Thoracic aorta (tissue), 2 donors: ENCODE results near the gene FGG. TPM values are rescaled to one million over a fixed set of nuclear protein-coding genes. Genes with fewer than 3 reads are reported as not detected.
"Not testable (repeated sequence)": the region's sequence is repeated elsewhere in the genome, so short reads cannot be mapped to it uniquely, and the experiment has no call there.

Source experiments
- ATAC-seq: fragments of 150-250 bp; one replicate; pipeline ENCODE4 v1.8.0; 2017; ENCODE audit warnings: low read depth; ENCODE audit not compliant: insufficient number of reproducible peaks, low FRiP score
- DNase-seq: peaks from one replicate; pipeline ENCODE4 v3.0.0-alpha.2; 2020; ENCODE audit warnings: low spot score
- H3K27ac ChIP-seq, 2 donors: fragments of 200-600 bp; sonication (generic); 1 replicate in 1 of 2; 2 replicates in 1 of 2; pipeline ENCODE4 v1.5.1; 2016; ENCODE audit warnings: mild to moderate bottlenecking in 2 of 2, moderate library complexity in 2 of 2
- H3K27me3 ChIP-seq: fragments of 200-600 bp; sonication (generic); replicated peaks from 2 replicates; pipeline ENCODE4 v1.6.0; 2016; ENCODE audit warnings: mild to moderate bottlenecking; ENCODE audit not compliant: insufficient read depth
- H3K36me3 ChIP-seq: fragments of 200-600 bp; sonication (generic); one replicate; pipeline ENCODE4 v1.5.1; 2016
- H3K4me1 ChIP-seq, 2 donors: fragments of 200-600 bp; sonication (generic); 1 replicate in 1 of 2; 2 replicates in 1 of 2; pipeline versions ENCODE4 v1.5.1 to v1.6.0; 2016; ENCODE audit warnings: low read depth in 2 of 2, mild to moderate bottlenecking in 1 of 2; ENCODE audit not compliant: control insufficient read depth in 1 of 2
- H3K4me3 ChIP-seq: fragments of 200-600 bp; sonication (generic); 2 replicates; pipeline ENCODE4 v1.5.1; 2016; ENCODE audit warnings: mild to moderate bottlenecking
- H3K9me3 ChIP-seq: fragments of 200-600 bp; sonication (generic); 2 replicates; pipeline ENCODE4 v1.5.1; 2016
- CTCF ChIP-seq: fragments of 200-600 bp; sonication (generic); IDR thresholded peaks from one replicate; pipeline ENCODE4 v1.5.1; 2019; ENCODE audit warnings: antibody characterized with exemption
- total RNA-seq, 2 donors: library from RNA; depleted of rRNA; stranded (reverse); fragments of >200 nt; gene quantifications; one replicate each; pipeline versions ENCODE4 v1.1.0 to v1.2.3, GENCODE V29; 2016

FGG gene
- total RNA-seq, 2 donors from 2014 or later, result not detected

DNA sequence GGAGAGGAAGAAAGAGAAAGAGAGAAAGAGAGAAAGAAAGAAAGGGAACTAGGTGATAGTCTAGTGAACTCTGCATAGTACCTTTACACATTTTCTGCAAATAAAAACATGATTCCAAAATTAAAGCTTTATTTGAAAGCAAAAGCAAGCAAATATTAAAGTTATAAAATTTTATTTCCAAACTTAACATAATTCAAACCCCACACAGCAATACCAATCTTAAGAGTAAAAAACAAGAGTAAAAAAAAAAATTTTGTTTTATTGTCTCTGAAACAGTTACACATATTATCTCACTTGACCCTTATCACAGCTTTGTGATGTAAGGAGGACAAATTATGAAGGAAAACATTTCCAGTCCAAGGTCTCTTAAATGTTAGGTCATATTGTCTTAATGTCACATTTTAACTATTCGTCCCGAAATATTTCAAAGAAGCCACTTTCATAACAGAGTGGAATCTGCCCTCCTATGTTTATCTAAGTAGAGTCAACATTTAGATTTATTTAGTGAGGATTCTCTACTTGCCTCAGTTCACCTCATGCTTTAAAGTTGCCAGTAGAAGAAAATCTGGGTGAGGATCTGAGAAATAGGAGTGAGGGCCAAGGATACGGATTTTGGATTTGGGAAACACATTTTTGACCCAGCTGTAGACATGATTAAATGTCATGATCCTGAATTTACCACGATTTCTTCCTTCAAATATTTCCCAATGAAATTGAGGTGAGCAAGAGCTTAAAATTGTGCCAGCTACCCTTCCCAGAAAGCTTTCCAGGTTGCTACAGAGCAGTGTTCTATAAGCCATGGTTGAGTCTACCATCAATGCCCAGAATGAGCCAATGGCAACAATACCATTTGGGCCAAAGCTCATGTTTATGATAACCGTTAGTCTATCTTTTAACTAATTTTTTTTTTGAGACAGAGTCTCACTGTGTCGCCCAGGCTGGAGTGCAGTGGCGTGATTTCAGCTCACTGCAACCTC lies 14.4 kb downstream of the FGG start:
- Histone ChIP-seq H3K36me3 (no peaks in the 10 kb centered on the region), H3K27ac (no peak overlapping the region), H3K4me3 (no peak overlapping the region), H3K27me3 (no peaks in the 10 kb centered on the region), H3K9me3 (no peaks in the 10 kb centered on the region), H3K4me1 (no peaks in the 10 kb centered on the region)
- ATAC-seq (no peak), DNase-seq (no peak)
- TF ChIP-seq CTCF, result no peak

DNA sequence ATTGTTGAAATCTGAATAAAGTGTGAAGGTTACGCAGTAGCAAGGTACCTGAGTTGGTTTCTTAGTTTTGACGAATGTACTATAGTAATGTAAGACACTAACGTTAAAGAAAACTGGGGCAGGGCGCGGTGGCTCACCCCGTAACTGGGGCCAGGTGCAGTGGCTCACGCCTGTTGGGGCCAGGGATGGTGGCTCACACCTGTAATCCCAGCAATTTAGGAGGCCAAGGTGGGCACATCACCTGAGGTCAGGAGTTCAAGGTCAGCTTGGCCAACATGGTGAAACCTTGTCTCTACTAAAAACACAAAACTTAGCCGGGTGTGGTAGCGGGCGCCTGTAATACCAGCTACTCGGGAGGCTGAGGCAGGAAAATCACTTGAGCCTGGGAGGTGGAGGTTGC lies 15.2 kb downstream of the FGG start:
- not testable (repeated sequence) for DNase-seq, H3K4me3 ChIP-seq, ATAC-seq, H3K27me3 ChIP-seq, H3K36me3 ChIP-seq, H3K4me1 ChIP-seq, H3K27ac ChIP-seq, H3K9me3 ChIP-seq

GRCh38 chr4:154595807-154596206 lies 16.6 kb downstream of the FGG start:
- Histone ChIP-seq H3K9me3 (no peaks in the 10 kb centered on the region), H3K4me1 (no peaks in the 10 kb centered on the region), H3K27me3 (no peaks in the 10 kb centered on the region), H3K4me3 (no peak overlapping the region), H3K36me3 (no peaks in the 10 kb centered on the region), H3K27ac (no peak overlapping the region)
- TF ChIP-seq CTCF, result no peak
- ATAC-seq (no peak), DNase-seq (no peak)

GRCh38 chr4:154594343-154594742 lies 18.1 kb downstream of the FGG start:
- not testable (repeated sequence) for ATAC-seq, H3K4me1 ChIP-seq, H3K4me3 ChIP-seq, H3K36me3 ChIP-seq, H3K27ac ChIP-seq, H3K27me3 ChIP-seq, DNase-seq, H3K9me3 ChIP-seq

DNA sequence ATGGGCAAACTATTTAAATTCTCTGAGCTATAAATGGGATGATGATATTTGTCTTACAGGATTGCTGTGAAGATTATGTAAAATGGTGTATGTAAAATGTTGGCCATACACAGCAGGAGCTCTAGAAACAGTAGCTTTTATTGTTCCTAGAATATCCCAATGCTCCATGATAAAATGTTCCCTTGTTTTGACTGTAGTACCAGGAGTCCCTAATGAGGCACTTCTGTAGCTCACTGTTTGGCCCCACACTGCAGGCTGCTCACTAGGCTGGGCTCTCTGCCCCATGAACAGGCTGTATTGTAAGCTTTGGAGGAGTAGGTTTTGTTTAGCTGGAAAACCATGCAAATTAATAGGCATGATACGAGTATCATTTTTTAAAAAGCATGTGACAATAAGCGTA lies 18.6 kb downstream of the FGG start:
- no peaks in the 10 kb centered on the region for H3K9me3 ChIP-seq
- H3K4me1 ChIP-seq, result no peaks in the 10 kb centered on the region
- H3K36me3 ChIP-seq, result no peaks in the 10 kb centered on the region
- TF ChIP-seq CTCF, result no peak
- no peak overlapping the region for H3K4me3 ChIP-seq
- no peaks in the 10 kb centered on the region for H3K27me3 ChIP-seq
- DNase-seq (no peak), ATAC-seq (no peak)
- no peak overlapping the region for H3K27ac ChIP-seq

GRCh38 chr4:154591890-154592289 lies 20.6 kb downstream of the FGG start:
- Histone ChIP-seq H3K4me1 (no peaks in the 10 kb centered on the region), H3K4me3 (no peak overlapping the region), H3K9me3 (no peaks in the 10 kb centered on the region), H3K27ac (no peak overlapping the region), H3K36me3 (no peaks in the 10 kb centered on the region), H3K27me3 (no peaks in the 10 kb centered on the region)
- DNase-seq (no peak), ATAC-seq (no peak)
- no peak for TF ChIP-seq CTCF
